HepG2 (cell line): ENCODE measurements around the gene SLC29A3. TPM values are rescaled to one million over a fixed set of nuclear protein-coding genes. Genes with fewer than 3 reads are reported as not detected.

Experiments used
- BRF2 ChIP-seq: sonication (generic); formaldehyde crosslinking; IDR thresholded peaks from 2 replicates; pipeline ENCODE4 v1.8.1; 2022; ENCODE audit warnings: mild to moderate bottlenecking, missing genetic modification reagents
- CBX2 ChIP-seq, 2 experiments: fragments of 200-600 bp in 1 of 2; sonication (generic); formaldehyde crosslinking in 1 of 2; IDR thresholded peaks; 2 replicates each; pipeline versions ENCODE4 v1.7.0 to v1.8.1; 2018 to 2022; ENCODE audit warnings: low read depth in 2 of 2, low read length in 1 of 2, mild to moderate bottlenecking in 1 of 2, missing genetic modification reagents in 1 of 2
- HHEX ChIP-seq: IDR thresholded peaks from 2 replicates; pipeline ENCODE4 v1.6.1; 2016; ENCODE audit warnings: control low read depth
- JUND ChIP-seq: sonication (generic); formaldehyde crosslinking; IDR thresholded peaks from 2 replicates; pipeline ENCODE4 v1.8.0; 2022; ENCODE audit warnings: mild to moderate bottlenecking, missing genetic modification reagents
- KAT2B ChIP-seq: fragments of 150-350 bp; IDR thresholded peaks from 2 replicates; pipeline ENCODE4 v1.6.1; 2014; ENCODE audit warnings: low read depth, low read length, borderline replicate concordance
- LCORL ChIP-seq, 2 experiments: fragments of 450-650 bp in 1 of 2; sonication (generic) in 1 of 2; formaldehyde crosslinking in 1 of 2; IDR thresholded peaks; 2 replicates each; pipeline versions ENCODE4 v1.5.0 to v1.6.1; 2017 to 2020; ENCODE audit warnings: antibody characterized with exemption in 1 of 2, missing genetic modification reagents in 1 of 2
- NFIC ChIP-seq: IDR thresholded peaks from 2 replicates; pipeline ENCODE4 v1.6.1; 2012; ENCODE audit warnings: mild to moderate bottlenecking, low read length, inconsistent platforms
- ONECUT2 ChIP-seq: sonication (generic); formaldehyde crosslinking; IDR thresholded peaks from 2 replicates; pipeline ENCODE4 v1.4.0; 2020; ENCODE audit warnings: missing genetic modification reagents
- PHF21A ChIP-seq: sonication (generic); formaldehyde crosslinking; IDR thresholded peaks from 2 replicates; pipeline ENCODE4 v1.5.0; 2020; ENCODE audit warnings: mild to moderate bottlenecking, missing genetic modification reagents
- PHF8 ChIP-seq: sonication (generic); formaldehyde crosslinking; IDR thresholded peaks from 2 replicates; pipeline ENCODE4 v1.5.0; 2020; ENCODE audit warnings: missing genetic modification reagents
- POGZ ChIP-seq: sonication (generic); formaldehyde crosslinking; IDR thresholded peaks from 2 replicates; pipeline ENCODE4 v1.4.0; 2020; ENCODE audit warnings: mild to moderate bottlenecking, missing genetic modification reagents
- SKIL ChIP-seq: sonication (generic); formaldehyde crosslinking; IDR thresholded peaks from 2 replicates; pipeline ENCODE4 v1.8.0; 2022; ENCODE audit warnings: missing genetic modification reagents, mild to moderate bottlenecking, moderate library complexity, borderline replicate concordance
- SMC3 ChIP-seq: IDR thresholded peaks from 2 replicates; pipeline ENCODE4 v1.6.1; 2011; ENCODE audit warnings: low read length, improper control_type of control experiment
- SOX5 ChIP-seq: IDR thresholded peaks from 2 replicates; pipeline ENCODE4 v1.6.1; 2016; ENCODE audit warnings: borderline replicate concordance
- SRF ChIP-seq: IDR thresholded peaks from 2 replicates; pipeline ENCODE4 v1.6.1; 2011; ENCODE audit warnings: mild to moderate bottlenecking, low read depth, low read length, moderate library complexity
- TCF12 ChIP-seq, 2 experiments: fragments of 450-650 bp in 1 of 2; sonication (generic) in 1 of 2; formaldehyde crosslinking in 1 of 2; IDR thresholded peaks; 2 replicates each; pipeline versions ENCODE4 v1.6.1 to v1.8.0; 2017 to 2022; ENCODE audit warnings: antibody characterized with exemption in 1 of 2, mild to moderate bottlenecking in 1 of 2, missing genetic modification reagents in 1 of 2, moderate library complexity in 1 of 2
- TSC22D2 ChIP-seq: sonication (generic); formaldehyde crosslinking; IDR thresholded peaks from 2 replicates; pipeline ENCODE4 v1.5.1; 2020; ENCODE audit warnings: missing genetic modification reagents, mild to moderate bottlenecking, borderline replicate concordance
- ZBED4 ChIP-seq: sonication (generic); formaldehyde crosslinking; IDR thresholded peaks from 2 replicates; pipeline ENCODE4 v1.4.0; 2020; ENCODE audit warnings: missing genetic modification reagents, borderline replicate concordance
- ZNF275 ChIP-seq: sonication (generic); formaldehyde crosslinking; IDR thresholded peaks from 2 replicates; pipeline ENCODE4 v1.8.0; 2022; ENCODE audit warnings: missing genetic modification reagents, mild to moderate bottlenecking, inconsistent platforms, borderline replicate concordance
- ZNF317 ChIP-seq: sonication (generic); formaldehyde crosslinking; IDR thresholded peaks from 2 replicates; pipeline ENCODE4 v1.5.0; 2020; ENCODE audit warnings: mild to moderate bottlenecking, missing genetic modification reagents
- ZNF326 ChIP-seq: sonication (generic); formaldehyde crosslinking; IDR thresholded peaks from 2 replicates; pipeline ENCODE4 v1.4.0; 2020; ENCODE audit warnings: missing genetic modification reagents, borderline replicate concordance
- ZNF878 ChIP-seq: sonication (generic); formaldehyde crosslinking; IDR thresholded peaks from 2 replicates; pipeline ENCODE4 v1.8.1; 2023; ENCODE audit warnings: mild to moderate bottlenecking, missing genetic modification reagents, moderate library complexity
- ZZZ3 ChIP-seq: sonication (generic); formaldehyde crosslinking; IDR thresholded peaks from 2 replicates; pipeline ENCODE4 v1.4.0; 2020; ENCODE audit warnings: missing genetic modification reagents, mild to moderate bottlenecking, borderline replicate concordance
- polyA plus RNA-seq, 8 experiments: library from polyadenylated mRNA; depleted of rRNA in 3 of 8; stranded (reverse) in 7 of 8; unstranded in 1 of 8; fragments of >200 nt; fragmentation: Illumina TruSeq in 4 of 8; extraction: Trizol in 4 of 8; gene quantifications; 2 replicates each; pipeline versions ENCODE4 v1.2.1 to v1.2.3, GENCODE V29; 2011 to 2016; ENCODE audit warnings: low read depth in 4 of 8, missing spikeins in 1 of 8, mixed read lengths in 1 of 8; ENCODE audit not compliant: insufficient read depth in 1 of 8
- total RNA-seq, 5 experiments: library from RNA; depleted of rRNA; stranded (reverse); fragments of >200 nt; fragmentation: Illumina TruSeq; extraction: Trizol; gene quantifications; 2 replicates each; pipeline ENCODE4 v1.2.3, GENCODE V29; 2016; ENCODE audit warnings: low read depth in 1 of 5

SLC29A3 gene
- total and polyA plus RNA-seq, 2 of the 13 experiments (the other 11 are each of a cell fraction or from before 2014, with no cell fraction given) = 8.6 to 11.8 TPM

- no peak for TF ChIP-seq ZBED4 (CRISPR knock-in tag)
- TF ChIP-seq ZNF317 (CRISPR knock-in tag) = no peak
- TF ChIP-seq ZZZ3 = no peak
- no peak for TF ChIP-seq ONECUT2 (CRISPR knock-in tag)
- no peak for TF ChIP-seq ZNF326 (CRISPR knock-in tag)
- TF ChIP-seq SMC3 = no peak
- no peak for TF ChIP-seq TCF12 (IDR thresholded peaks at IDR 0.05)
- no peak for TF ChIP-seq TCF12 (CRISPR knock-in tag; IDR thresholded peaks at IDR 0.05)
- no peak for TF ChIP-seq BRF2 (CRISPR knock-in tag)
- TF ChIP-seq KAT2B = no peak
- no peak for TF ChIP-seq TSC22D2 (CRISPR knock-in tag)
- no peak for TF ChIP-seq CBX2 (IDR thresholded peaks at IDR 0.05; ENCODE audit: low read depth, low read length)
- no peak for TF ChIP-seq CBX2 (CRISPR knock-in tag; IDR thresholded peaks at IDR 0.05; ENCODE audit: low read depth)
- TF ChIP-seq HHEX (CRISPR knock-in tag) = peak; percentile 77
- 0 out of 2 replicates have a peak, but pooled peaks have one; percentile 44 for TF ChIP-seq NFIC
- TF ChIP-seq PHF21A = peak; percentile 29; the same call in 1 of the 2 replicates
- peak; percentile 44; the same call in 1 of the 2 replicates for TF ChIP-seq SOX5 (CRISPR knock-in tag)
- no peak for TF ChIP-seq LCORL (IDR thresholded peaks at IDR 0.05)
- no peak for TF ChIP-seq LCORL (CRISPR knock-in tag; IDR thresholded peaks at IDR 0.05)
- TF ChIP-seq POGZ = no peak
- TF ChIP-seq SKIL (CRISPR knock-in tag) = peak; percentile 46; the same call in 1 of the 2 replicates
- TF ChIP-seq PHF8 (CRISPR knock-in tag) = no peak
- TF ChIP-seq ZNF878 (CRISPR knock-in tag) = no peak
- peak; percentile 55; the same call in 1 of the 2 replicates for TF ChIP-seq SRF
- no peak for TF ChIP-seq JUND (CRISPR knock-in tag)
- no peak for TF ChIP-seq ZNF275 (CRISPR knock-in tag)
These were observed 24.3 kb downstream of the SLC29A3 start (continued) for GRCh38 chr10:71343392-71343773.
